Measurements from ENCODE around the gene PHLPP2.

PHLPP2 gene

DNA sequence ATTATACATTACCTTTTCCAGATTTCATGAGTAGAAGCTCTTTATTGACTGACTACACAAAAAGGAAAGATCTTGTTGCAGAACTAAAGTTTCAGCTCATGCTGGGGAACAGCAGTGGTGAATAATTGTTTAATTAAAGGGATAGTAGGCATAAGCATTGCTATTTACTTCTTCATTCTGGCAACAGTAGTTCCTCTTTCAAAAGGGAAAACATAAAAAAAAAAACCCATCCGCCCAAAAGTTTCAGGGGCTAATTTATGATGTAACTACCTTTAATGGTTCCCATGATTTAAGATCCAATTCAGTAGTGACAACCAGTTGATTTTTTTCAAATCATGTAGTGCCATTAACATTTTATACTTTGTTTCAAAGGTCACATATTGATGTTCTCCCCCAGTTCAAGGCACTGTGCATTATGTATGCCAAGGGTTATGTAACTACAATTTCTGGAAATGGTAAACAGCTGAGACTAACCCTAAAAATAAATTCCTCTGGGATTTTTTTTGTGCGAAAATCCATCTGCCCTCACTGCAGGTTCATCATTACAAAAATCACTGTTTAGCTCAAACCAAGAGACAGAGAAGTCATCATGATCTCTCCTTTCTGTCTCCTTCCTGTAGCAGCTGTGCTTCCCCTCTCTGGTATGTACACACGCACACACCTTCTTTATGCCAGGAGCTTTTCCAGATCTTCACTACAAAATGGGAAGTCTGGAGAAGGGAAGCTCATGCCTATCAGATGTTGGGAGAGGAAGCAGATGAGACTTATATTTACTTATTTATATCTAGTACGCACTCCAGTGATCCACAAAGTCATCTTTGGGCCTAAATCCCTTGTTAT, 2.2 kb upstream of the PHLPP2 start:
- DNase-seq (ENCODE audit: extremely low spot score): no peak
- POLR2A ChIA-PET: no interaction called here
- no peak for TF ChIP-seq FOXK2 (IDR thresholded peaks at IDR 0.05)
- no peak for TF ChIP-seq ZNF384 (IDR thresholded peaks at IDR 0.05)
- TF ChIP-seq SUZ12 (IDR thresholded peaks at IDR 0.05): no peak
- TF ChIP-seq SP1 (IDR thresholded peaks at IDR 0.05): no peak
- TF ChIP-seq, protein P1, sequence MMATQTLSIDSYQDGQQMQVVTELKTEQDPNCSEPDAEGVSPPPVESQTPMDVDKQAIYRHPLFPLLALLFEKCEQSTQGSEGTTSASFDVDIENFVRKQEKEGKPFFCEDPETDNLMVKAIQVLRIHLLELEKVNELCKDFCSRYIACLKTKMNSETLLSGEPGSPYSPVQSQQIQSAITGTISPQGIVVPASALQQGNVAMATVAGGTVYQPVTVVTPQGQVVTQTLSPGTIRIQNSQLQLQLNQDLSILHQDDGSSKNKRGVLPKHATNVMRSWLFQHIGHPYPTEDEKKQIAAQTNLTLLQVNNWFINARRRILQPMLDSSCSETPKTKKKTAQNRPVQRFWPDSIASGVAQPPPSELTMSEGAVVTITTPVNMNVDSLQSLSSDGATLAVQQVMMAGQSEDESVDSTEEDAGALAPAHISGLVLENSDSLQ (IDR thresholded peaks at IDR 0.05): no peak
- TF ChIP-seq BHLHE40 (IDR thresholded peaks at IDR 0.05; ENCODE audit: borderline replicate concordance): no peak
- no peak for TF ChIP-seq HDGF (IDR thresholded peaks at IDR 0.05; ENCODE audit: borderline replicate concordance)
- TF ChIP-seq TARDBP (IDR thresholded peaks at IDR 0.05): no peak
- CTCF ChIA-PET: interaction anchor here (0.9 kb wide), 1 partner anchor 116 kb away, joined by 3 read pairs; no protein-coding TSS in a partner anchor

DNA sequence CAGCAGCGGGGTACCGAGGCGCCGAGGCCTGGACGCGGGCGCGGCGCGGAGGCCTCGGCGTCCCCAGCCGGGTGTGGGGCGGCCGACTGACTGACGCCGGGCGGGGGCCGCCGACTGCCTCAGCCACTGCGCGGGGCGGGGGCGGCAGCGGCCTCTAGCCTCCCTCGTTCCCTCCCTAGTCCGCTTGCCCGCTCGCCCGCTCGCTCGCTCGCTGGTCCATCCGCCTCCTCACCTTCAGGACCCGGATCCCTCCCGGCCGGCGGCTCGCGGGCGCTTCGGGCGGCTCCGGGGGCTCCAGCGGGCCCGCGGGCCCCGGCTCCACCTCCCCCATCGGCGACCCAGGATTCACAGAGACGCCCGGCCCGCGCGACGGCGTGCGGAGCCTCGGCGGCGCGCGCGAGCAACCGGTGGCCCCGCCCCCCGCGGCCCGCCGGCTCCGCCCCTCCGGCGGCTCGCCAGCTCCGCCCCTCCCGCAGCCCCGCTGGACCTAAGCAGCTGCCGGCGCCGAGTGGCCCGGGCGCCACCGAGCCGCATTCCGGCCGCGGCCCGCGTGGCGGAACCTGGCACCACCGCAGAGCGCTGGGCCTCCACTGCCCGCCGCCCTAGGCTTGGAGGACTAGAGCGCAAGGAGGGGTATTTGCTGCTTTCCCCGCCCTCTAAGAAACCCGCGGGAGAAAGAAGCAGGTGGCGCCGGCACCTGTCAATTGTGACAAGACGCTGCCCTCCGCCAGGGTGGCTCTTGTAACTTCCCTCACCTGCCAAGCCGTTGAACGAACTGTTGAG, 773 bp downstream of the PHLPP2 start:
- CTCF ChIA-PET: no interaction called here
- DNase-seq (ENCODE audit: extremely low spot score): peak; percentile 86
- POLR2A ChIA-PET: no interaction called here
- peak; percentile 77 for TF ChIP-seq L3MBTL2 (conservative IDR thresholded peaks at IDR 0.05)
- TF ChIP-seq FOXM1 (IDR thresholded peaks at IDR 0.05; ENCODE audit: borderline replicate concordance): no peak

DNA sequence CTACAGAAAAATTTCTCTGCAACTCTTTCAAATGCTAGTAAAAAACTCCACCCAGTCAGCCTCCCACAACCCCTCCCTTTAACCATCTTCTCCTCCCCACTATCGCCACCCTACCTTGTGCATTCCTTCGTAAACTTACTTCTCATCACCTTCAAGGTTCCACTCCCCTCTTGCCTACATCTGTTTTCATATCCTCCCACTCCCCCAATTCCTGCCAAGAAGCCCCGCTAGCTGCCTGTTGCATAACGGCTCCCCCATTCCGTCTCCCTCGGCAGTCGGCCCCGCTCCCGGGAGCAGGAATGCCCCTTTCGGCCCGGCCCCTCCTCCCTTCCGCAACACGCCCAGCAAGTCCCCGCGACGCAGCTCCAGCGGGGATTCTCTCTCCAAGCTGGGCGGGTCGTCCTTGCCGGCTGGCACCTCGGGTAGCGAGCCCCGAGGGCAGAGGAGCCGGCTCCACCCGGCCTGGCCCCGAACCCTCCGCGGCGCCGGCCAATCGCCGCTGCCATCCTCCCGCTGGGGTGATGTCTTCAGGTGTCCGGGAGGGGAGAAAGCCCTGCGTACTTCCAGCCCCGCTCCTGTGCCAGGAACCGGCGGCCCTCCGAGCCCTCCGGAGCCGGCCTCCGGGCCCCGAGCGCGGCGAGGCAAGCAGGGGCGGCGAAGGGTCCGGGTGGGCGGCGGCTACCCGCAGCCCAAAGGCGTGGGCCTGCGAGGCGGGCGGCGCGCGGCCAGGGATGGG, 1.5 kb downstream of the PHLPP2 start:
- POLR2A ChIA-PET: no interaction called here

DNA sequence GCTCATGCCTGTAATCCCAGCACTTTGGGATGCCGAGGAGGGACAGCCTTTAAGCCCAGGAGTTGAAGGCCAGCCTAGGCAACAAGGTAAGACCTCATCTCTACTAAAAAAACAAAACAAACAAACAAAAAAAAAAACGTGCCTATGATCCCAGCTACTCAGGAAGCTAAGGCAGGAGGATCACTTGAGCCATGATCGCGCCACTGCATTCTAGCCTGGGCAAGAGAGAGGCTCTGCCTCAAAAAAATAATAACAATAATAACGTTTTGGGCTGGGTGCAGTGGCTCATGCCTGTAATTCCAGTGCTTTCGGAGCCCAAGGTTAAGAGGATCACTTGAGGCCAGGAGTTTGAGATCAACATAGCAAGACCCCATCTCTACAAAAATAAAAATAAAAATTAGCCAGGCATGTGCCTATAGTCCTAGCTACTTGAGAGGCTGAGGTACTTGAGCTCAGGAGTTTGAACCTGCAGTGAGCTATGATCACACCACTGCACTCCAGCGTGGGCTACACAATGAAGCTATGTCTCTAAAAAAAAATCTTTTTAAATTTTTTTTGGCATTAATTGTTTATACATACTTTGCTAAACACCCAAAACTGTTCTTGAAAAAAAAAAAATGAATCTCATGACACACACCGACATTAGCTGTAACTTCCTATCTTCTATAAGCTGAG, 3.3 kb downstream of the PHLPP2 start:
- POLR2A ChIA-PET: no interaction called here
- CTCF ChIA-PET: no interaction called here
- TF ChIP-seq FOXK2 (IDR thresholded peaks at IDR 0.05) (no peak), SP1 (IDR thresholded peaks at IDR 0.05) (no peak), NFRKB (IDR thresholded peaks at IDR 0.05) (no peak), FOXM1 (IDR thresholded peaks at IDR 0.05; ENCODE audit: borderline replicate concordance) (no peak), LEF1 (IDR thresholded peaks at IDR 0.05; ENCODE audit: borderline replicate concordance) (no peak), SUZ12 (IDR thresholded peaks at IDR 0.05) (no peak), TARDBP (IDR thresholded peaks at IDR 0.05) (no peak), ZNF384 (IDR thresholded peaks at IDR 0.05) (no peak), CTBP1 (IDR thresholded peaks at IDR 0.05; ENCODE audit: borderline replicate concordance) (no peak), ELF4 (IDR thresholded peaks at IDR 0.05) (no peak)
- TF ChIP-seq, protein P1 (IDR thresholded peaks at IDR 0.05): no peak
- no peak for DNase-seq (ENCODE audit: extremely low spot score)

More for the DNA sequence above, 1.5 kb downstream of the PHLPP2 start:
- CTCF ChIA-PET: no interaction called here
- DNase-seq (ENCODE audit: extremely low spot score): peak; percentile 71
- no peak for TF ChIP-seq SP1 (IDR thresholded peaks at IDR 0.05)
- TF ChIP-seq ZNF384 (IDR thresholded peaks at IDR 0.05): no peak
- no peak for TF ChIP-seq NFRKB (IDR thresholded peaks at IDR 0.05)
- TF ChIP-seq L3MBTL2 (conservative IDR thresholded peaks at IDR 0.05): no peak
- no peak for TF ChIP-seq FOXA1 (IDR thresholded peaks at IDR 0.05)
- TF ChIP-seq FOXK2 (IDR thresholded peaks at IDR 0.05): no peak
- no peak for TF ChIP-seq ARNT (IDR thresholded peaks at IDR 0.05)
- TF ChIP-seq ELF4 (IDR thresholded peaks at IDR 0.05): no peak
- no peak for TF ChIP-seq TARDBP (IDR thresholded peaks at IDR 0.05)

DNA sequence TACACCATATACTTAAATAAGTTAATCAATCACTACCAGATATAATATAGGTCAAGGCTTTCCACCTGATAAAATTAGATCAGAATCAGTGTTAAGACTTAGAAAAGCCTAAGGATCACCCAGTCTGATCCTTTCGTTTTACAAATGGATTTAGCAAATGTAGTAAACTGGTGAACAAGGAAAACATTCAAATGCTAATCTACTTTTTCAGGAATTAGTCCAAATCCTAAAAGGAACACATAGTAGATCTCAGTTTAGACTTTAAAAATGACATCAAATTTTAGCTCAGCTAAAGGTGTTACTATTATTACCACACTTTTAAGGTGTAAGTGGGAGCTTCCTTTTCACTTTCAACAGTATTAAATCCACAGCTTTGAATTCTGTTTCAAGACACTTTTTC, 12.0 kb downstream of the PHLPP2 start:
- POLR2A ChIA-PET: no interaction called here
- DNase-seq (ENCODE audit: extremely low spot score): no peak
- CTCF ChIA-PET: no interaction called here
- TF ChIP-seq L3MBTL2 (conservative IDR thresholded peaks at IDR 0.05) (no peak), TARDBP (IDR thresholded peaks at IDR 0.05) (no peak), ARNT (IDR thresholded peaks at IDR 0.05) (no peak), SUZ12 (IDR thresholded peaks at IDR 0.05) (no peak), BHLHE40 (IDR thresholded peaks at IDR 0.05; ENCODE audit: borderline replicate concordance) (no peak), FOXM1 (IDR thresholded peaks at IDR 0.05; ENCODE audit: borderline replicate concordance) (no peak), SP1 (IDR thresholded peaks at IDR 0.05) (no peak), ZNF384 (IDR thresholded peaks at IDR 0.05) (no peak), ELF4 (IDR thresholded peaks at IDR 0.05) (no peak), CTBP1 (IDR thresholded peaks at IDR 0.05; ENCODE audit: borderline replicate concordance) (no peak), FOXA1 (IDR thresholded peaks at IDR 0.05) (no peak), LEF1 (IDR thresholded peaks at IDR 0.05; ENCODE audit: borderline replicate concordance) (no peak), FOXK2 (IDR thresholded peaks at IDR 0.05) (no peak), NFRKB (IDR thresholded peaks at IDR 0.05) (no peak), HDGF (IDR thresholded peaks at IDR 0.05; ENCODE audit: borderline replicate concordance) (no peak)
- TF ChIP-seq, protein P1 (IDR thresholded peaks at IDR 0.05): no peak
